SK-N-SH (cell line): Measurements from ENCODE around the gene RCOR3.

Experiments
- CHD2 ChIP-seq: fragments of 150-350 bp; IDR thresholded peaks from 2 replicates; pipeline ENCODE4 v1.6.1; 2018; ENCODE audit warnings: low read length; ENCODE audit not compliant: partially characterized antibody
- EP300 ChIP-seq, 2 experiments: IDR thresholded peaks; 2 replicates each; pipeline versions ENCODE4 v1.4.0 to v1.6.1; 2012; ENCODE audit warnings: borderline replicate concordance in 1 of 2, low read depth in 1 of 2, low read length in 1 of 2
- EZH2phosphoT487 ChIP-seq: fragments of 200-600 bp; sonication (generic); IDR thresholded peaks from 2 replicates; pipeline ENCODE4 v1.6.1; 2017; ENCODE audit warnings: low read depth, mixed run types, mild to moderate bottlenecking, antibody characterized with exemption, moderate library complexity, borderline replicate concordance
- MXI1 ChIP-seq: IDR thresholded peaks from 2 replicates; pipeline ENCODE4 v1.6.1; 2012; ENCODE audit warnings: mild to moderate bottlenecking, low read depth, low read length, improper control_type of control experiment
- NFIC ChIP-seq: IDR thresholded peaks from 2 replicates; pipeline ENCODE4 v1.4.0; 2012; ENCODE audit warnings: borderline replicate concordance
- NRF1 ChIP-seq: IDR thresholded peaks from 2 replicates; pipeline ENCODE4 v1.6.1; 2012; ENCODE audit warnings: low read depth, mild to moderate bottlenecking, low read length
- POLR2AphosphoS5 ChIP-seq: IDR thresholded peaks from 2 replicates; pipeline ENCODE4 v1.6.1; 2012; ENCODE audit warnings: low read depth, low read length
- RFX5 ChIP-seq: IDR thresholded peaks from 2 replicates; pipeline ENCODE4 v1.6.1; 2012; ENCODE audit warnings: mild to moderate bottlenecking, improper control_type of control experiment, low read length
- RXRA ChIP-seq: IDR thresholded peaks from 2 replicates; pipeline ENCODE4 v1.4.0; 2012; ENCODE audit warnings: low read depth, mild to moderate bottlenecking, borderline replicate concordance
- TAF1 ChIP-seq: IDR thresholded peaks from 2 replicates; pipeline ENCODE4 v1.6.1; 2012; ENCODE audit warnings: low read depth, mild to moderate bottlenecking, low read length, moderate library complexity, borderline replicate concordance
- USF2 ChIP-seq: fragments of 150-350 bp; IDR thresholded peaks from 2 replicates; pipeline ENCODE4 v1.6.1; 2017; ENCODE audit warnings: antibody characterized with exemption, low read length, low read depth, borderline replicate concordance
- TF ChIP-seq, protein P1 (sequence below): fragments of 200-600 bp; sonication (generic); IDR thresholded peaks from 2 replicates; pipeline ENCODE4 v1.6.1; 2017; ENCODE audit warnings: antibody characterized with exemption, mild to moderate bottlenecking, moderate library complexity
- TF ChIP-seq, protein P2 (sequence below): IDR thresholded peaks from 2 replicates; pipeline ENCODE4 v1.4.0; 2012; ENCODE audit warnings: low read depth

DNA sequence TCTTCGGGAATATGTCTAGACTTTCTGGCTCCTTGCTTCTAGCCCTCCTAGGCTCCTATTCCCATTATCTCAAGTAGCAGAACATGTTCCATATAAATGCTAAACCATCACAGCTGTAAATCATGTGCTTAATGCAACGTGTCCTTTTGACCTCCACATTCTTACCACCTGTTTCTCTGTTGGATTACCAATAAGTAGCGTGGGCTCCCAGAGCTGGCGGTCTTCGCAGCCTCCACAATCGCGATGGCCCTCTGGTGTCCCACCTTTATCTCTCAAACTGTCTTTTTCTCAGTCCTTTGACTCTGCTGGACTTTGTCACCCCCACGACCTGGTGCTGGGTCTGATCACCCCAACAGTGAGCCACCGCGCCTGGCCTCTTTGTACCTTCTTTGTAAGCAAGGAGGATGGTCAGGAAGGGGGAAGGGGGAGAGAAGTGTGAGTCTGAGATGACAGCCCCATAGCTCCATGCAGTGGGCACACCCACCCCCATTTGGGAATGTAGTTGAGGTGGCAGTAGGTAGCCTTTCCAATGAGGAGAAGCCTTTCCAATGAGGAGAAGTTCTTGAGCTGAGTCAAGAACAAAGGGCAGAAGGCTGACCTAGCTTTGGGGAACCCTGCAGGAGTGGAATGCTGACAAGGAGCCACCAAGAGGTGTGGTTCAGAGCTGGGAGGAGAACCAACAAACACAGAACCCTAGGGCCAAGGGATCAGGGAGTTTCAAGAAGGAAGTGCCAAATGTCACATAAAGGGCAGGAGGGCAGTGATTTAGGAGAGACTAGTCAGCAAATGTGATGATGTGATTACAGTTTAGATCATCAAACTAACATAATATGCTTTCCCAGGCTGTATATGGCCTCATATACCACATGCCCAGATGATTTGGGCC, 81.7 kb downstream of the RCOR3 start:
- TF ChIP-seq, protein P1, sequence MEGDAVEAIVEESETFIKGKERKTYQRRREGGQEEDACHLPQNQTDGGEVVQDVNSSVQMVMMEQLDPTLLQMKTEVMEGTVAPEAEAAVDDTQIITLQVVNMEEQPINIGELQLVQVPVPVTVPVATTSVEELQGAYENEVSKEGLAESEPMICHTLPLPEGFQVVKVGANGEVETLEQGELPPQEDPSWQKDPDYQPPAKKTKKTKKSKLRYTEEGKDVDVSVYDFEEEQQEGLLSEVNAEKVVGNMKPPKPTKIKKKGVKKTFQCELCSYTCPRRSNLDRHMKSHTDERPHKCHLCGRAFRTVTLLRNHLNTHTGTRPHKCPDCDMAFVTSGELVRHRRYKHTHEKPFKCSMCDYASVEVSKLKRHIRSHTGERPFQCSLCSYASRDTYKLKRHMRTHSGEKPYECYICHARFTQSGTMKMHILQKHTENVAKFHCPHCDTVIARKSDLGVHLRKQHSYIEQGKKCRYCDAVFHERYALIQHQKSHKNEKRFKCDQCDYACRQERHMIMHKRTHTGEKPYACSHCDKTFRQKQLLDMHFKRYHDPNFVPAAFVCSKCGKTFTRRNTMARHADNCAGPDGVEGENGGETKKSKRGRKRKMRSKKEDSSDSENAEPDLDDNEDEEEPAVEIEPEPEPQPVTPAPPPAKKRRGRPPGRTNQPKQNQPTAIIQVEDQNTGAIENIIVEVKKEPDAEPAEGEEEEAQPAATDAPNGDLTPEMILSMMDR: no peak
- no peak for TF ChIP-seq TAF1
- TF ChIP-seq EP300 (IDR thresholded peaks at IDR 0.05; ENCODE audit: borderline replicate concordance in 1 of 2, low read depth in 1 of 2, low read length in 1 of 2): no peak
- TF ChIP-seq CHD2: no peak
- no peak for TF ChIP-seq POLR2AphosphoS5
- no peak for TF ChIP-seq MXI1
- TF ChIP-seq EZH2phosphoT487: no peak
- no peak for TF ChIP-seq NFIC
- no peak for TF ChIP-seq NRF1
- TF ChIP-seq, protein P2, sequence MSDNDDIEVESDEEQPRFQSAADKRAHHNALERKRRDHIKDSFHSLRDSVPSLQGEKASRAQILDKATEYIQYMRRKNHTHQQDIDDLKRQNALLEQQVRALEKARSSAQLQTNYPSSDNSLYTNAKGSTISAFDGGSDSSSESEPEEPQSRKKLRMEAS: no peak
- TF ChIP-seq RFX5: no peak
- TF ChIP-seq RXRA: no peak
- TF ChIP-seq USF2: no peak
